ENCODE data around the gene BYSL.

DNA sequence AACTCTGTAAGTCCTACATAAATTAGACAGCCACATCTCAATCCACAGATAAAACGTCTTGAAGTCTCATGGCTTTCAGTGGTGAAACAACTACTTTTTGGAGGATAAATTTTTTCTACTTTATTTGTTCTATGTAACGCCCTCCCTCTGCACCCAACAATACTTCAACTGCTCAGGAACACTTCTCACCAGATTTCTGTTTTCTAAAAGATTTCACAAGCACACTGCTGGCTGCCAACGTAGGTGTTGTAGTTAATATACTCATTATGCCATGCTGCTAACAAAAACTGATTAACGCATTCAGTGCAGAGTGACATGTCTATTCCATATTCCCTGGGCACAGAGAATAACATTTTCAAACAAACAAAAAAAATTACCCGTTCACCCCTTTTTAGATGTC, 36.3 kb upstream of the BYSL start:
- no peak for TF ChIP-seq POLR2A (IDR thresholded peaks at IDR 0.05)
- TF ChIP-seq, protein P1, sequence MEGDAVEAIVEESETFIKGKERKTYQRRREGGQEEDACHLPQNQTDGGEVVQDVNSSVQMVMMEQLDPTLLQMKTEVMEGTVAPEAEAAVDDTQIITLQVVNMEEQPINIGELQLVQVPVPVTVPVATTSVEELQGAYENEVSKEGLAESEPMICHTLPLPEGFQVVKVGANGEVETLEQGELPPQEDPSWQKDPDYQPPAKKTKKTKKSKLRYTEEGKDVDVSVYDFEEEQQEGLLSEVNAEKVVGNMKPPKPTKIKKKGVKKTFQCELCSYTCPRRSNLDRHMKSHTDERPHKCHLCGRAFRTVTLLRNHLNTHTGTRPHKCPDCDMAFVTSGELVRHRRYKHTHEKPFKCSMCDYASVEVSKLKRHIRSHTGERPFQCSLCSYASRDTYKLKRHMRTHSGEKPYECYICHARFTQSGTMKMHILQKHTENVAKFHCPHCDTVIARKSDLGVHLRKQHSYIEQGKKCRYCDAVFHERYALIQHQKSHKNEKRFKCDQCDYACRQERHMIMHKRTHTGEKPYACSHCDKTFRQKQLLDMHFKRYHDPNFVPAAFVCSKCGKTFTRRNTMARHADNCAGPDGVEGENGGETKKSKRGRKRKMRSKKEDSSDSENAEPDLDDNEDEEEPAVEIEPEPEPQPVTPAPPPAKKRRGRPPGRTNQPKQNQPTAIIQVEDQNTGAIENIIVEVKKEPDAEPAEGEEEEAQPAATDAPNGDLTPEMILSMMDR (IDR thresholded peaks at IDR 0.05) = no peak
